Measurements from ENCODE around the gene GANC.
"Not testable (repeated sequence)": the region's sequence is repeated elsewhere in the genome, so short reads cannot be mapped to it uniquely, and the experiment has no call there.

- not testable (repeated sequence) for TF ChIP-seq POLR2A, CTCF (IDR thresholded peaks at IDR 0.05)
Observed at GRCh38 chr15:42301004-42301403, 28.0 kb downstream of the GANC start.
